ENCODE results near the gene TPM4.

TPM4 gene

GRCh38 chr19:16036397-16036925 is 39.8 kb upstream of the TPM4 start:
- in situ Hi-C loops (cut with HindIII; ENCODE audit: low sequenced_read_pairs), result no loop called here
- DNase-seq (ENCODE audit: low read depth, low spot score), result no peak
- H3K4me3 ChIP-seq (ENCODE audit: low read depth, low read length), result no peak overlapping the region
- TF ChIP-seq, protein P1, sequence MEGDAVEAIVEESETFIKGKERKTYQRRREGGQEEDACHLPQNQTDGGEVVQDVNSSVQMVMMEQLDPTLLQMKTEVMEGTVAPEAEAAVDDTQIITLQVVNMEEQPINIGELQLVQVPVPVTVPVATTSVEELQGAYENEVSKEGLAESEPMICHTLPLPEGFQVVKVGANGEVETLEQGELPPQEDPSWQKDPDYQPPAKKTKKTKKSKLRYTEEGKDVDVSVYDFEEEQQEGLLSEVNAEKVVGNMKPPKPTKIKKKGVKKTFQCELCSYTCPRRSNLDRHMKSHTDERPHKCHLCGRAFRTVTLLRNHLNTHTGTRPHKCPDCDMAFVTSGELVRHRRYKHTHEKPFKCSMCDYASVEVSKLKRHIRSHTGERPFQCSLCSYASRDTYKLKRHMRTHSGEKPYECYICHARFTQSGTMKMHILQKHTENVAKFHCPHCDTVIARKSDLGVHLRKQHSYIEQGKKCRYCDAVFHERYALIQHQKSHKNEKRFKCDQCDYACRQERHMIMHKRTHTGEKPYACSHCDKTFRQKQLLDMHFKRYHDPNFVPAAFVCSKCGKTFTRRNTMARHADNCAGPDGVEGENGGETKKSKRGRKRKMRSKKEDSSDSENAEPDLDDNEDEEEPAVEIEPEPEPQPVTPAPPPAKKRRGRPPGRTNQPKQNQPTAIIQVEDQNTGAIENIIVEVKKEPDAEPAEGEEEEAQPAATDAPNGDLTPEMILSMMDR (IDR thresholded peaks at IDR 0.05; ENCODE audit: low read depth, low read length), result no peak

- TF ChIP-seq, protein P1 (IDR thresholded peaks at IDR 0.05; ENCODE audit: low read depth, low read length), result no peak
- no peak overlapping the region for H3K4me3 ChIP-seq (ENCODE audit: low read depth, low read length)
- in situ Hi-C loops (cut with HindIII; ENCODE audit: low sequenced_read_pairs), result no loop called here
- DNase-seq (ENCODE audit: low read depth, low spot score), result no peak
Observed at GRCh38 chr19:16036941-16037340, 39.4 kb upstream of the TPM4 start.

GRCh38 chr19:16037424-16038195 is 38.7 kb upstream of the TPM4 start:
- in situ Hi-C loops (cut with HindIII; ENCODE audit: low sequenced_read_pairs), result no loop called here
- TF ChIP-seq, protein P1 (IDR thresholded peaks at IDR 0.05; ENCODE audit: low read depth, low read length), result no peak
- no peak for DNase-seq (ENCODE audit: low read depth, low spot score)
- no peak overlapping the region for H3K4me3 ChIP-seq (ENCODE audit: low read depth, low read length)

DNA sequence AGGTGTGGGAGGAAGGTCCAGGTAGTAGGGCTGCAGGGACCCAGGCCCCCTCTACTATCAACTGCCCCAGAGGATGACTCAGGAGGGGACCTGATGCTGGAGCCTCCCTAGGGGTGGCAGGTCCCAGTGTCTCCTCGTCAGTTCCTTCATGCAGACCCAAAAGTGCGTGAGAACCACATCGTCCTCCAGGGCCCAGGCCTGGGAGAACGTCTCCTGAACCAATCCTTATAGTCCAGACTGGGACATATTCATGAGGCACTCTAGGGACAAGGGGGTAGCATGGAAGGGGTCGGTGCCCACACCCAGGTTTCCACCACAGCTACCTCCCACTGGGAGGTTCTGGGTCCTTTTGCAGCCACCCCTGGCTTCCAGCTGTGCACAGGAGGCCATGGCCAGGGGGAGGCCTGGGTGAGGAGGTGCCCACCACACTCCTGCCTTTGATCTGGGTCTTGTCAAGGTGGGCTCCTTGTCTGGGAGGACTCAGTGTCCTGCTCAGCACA is 38.0 kb upstream of the TPM4 start:
- in situ Hi-C loops (cut with HindIII; ENCODE audit: low sequenced_read_pairs), result no loop called here
- TF ChIP-seq, protein P1 (IDR thresholded peaks at IDR 0.05; ENCODE audit: low read depth, low read length), result no peak
- no peak for DNase-seq (ENCODE audit: low read depth, low spot score)
- no peak overlapping the region for H3K4me3 ChIP-seq (ENCODE audit: low read depth, low read length)

GRCh38 chr19:16039081-16039480 is 37.2 kb upstream of the TPM4 start:
- DNase-seq (ENCODE audit: low read depth, low spot score), result no peak
- TF ChIP-seq, protein P1 (IDR thresholded peaks at IDR 0.05; ENCODE audit: low read depth, low read length), result no peak
- in situ Hi-C loops (cut with HindIII; ENCODE audit: low sequenced_read_pairs), result no loop called here
- no peak overlapping the region for H3K4me3 ChIP-seq (ENCODE audit: low read depth, low read length)

DNA sequence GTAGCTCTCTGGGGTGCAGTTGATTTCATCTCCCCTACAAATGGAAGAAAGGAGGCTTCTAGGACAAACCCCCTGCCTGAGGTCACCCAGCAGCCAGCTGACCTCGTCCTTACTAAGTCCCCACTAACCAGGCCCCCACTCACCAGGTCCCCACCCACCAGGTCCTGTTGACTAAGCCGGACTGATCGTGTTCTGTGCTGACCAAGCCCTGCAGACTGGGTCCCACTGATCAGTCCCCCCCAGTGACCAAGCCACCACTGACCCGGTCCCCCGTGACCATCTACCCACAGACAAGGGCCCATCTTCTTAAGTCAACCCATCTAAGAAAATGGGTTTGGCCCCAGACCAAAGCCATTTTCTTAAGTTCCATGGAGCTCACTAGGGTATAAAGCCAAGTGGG is 36.8 kb upstream of the TPM4 start:
- TF ChIP-seq, protein P1 (IDR thresholded peaks at IDR 0.05; ENCODE audit: low read depth, low read length), result no peak
- DNase-seq (ENCODE audit: low read depth, low spot score), result no peak
- H3K4me3 ChIP-seq (ENCODE audit: low read depth, low read length), result no peak overlapping the region
- in situ Hi-C loops (cut with HindIII; ENCODE audit: low sequenced_read_pairs), result no loop called here

Data from astrocyte of the spinal cord (primary cell).